ENCODE results near the gene RFWD3. TPM values are rescaled to one million over a fixed set of nuclear protein-coding genes. Genes with fewer than 3 reads are reported as not detected.
"Not testable (repeated sequence)": the region's sequence is repeated elsewhere in the genome, so short reads cannot be mapped to it uniquely, and the experiment has no call there.

The RFWD3 gene
- total RNA-seq, 1 donor from 2014 or later = 31.7 TPM

- DNase-seq (ENCODE audit: low read depth, low spot score) = no peak
Observed at GRCh38 chr16:74666010-74666421, 661 bp downstream of the RFWD3 start.

- no peak for DNase-seq (ENCODE audit: low read depth, low spot score)
Observed at GRCh38 chr16:74661064-74661463, 5.6 kb downstream of the RFWD3 start.

DNA sequence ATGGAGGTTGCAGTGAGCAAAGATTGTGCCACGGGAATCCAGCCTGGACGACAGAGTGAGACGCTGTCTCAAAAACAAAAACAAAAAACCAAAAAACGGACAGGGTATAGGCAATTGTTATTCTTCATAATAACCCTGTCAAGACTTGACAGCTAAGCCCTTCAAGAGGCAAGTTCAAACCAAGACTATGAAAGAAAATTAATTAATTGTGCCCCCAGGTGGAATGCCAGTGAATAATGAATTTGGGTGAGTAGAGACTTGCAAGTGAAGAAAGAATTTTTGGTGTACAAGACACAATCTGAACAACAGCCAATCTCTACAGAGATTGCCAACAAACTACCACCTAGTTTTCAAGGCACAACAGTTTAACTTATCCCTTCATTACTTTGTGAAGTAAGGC is 6.3 kb downstream of the RFWD3 start:
- DNase-seq (ENCODE audit: low read depth, low spot score) = no peak

GRCh38 chr16:74659041-74659440 is 7.6 kb downstream of the RFWD3 start:
- DNase-seq (ENCODE audit: low read depth, low spot score) = no peak

DNA sequence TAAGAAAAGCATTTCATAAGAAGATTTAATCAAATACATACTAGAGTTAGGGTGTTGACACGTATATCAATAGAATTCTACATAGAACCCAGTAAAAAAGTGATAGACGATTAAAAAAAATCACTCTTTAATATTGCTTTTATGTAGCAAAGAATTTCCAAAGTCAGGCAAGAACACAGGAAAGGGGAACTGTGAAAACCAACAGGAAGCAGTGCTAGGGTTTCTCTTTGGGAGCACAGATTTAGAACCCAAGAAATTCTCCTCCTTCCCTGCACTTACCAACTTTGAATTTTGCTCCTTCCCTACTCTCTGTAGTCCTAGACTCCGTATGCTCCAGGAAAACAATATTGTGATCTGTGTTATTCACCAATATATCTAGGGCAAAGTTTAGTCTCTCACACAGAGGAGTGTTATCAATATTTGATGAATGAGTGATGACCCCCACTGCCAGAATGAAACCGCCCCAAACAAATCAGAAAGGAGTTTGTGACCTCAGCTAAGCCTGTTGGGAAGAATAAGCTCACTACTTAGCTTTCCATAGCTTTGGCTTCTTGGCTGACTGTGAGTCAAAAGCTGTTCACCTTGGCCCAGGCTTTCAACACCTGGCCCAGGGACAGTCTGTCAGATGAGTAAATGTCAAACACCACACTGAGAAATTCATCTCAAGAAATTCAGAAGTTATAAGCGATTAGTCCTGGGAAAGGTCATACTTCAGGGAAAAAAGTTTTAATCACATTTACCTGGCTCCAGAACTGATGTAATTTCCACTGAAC is 8.6 kb downstream of the RFWD3 start:
- no peak for DNase-seq (ENCODE audit: low read depth, low spot score)

- DNase-seq (ENCODE audit: low read depth, low spot score) = no peak
Observed at GRCh38 chr16:74654536-74655050, 12.1 kb downstream of the RFWD3 start.

DNA sequence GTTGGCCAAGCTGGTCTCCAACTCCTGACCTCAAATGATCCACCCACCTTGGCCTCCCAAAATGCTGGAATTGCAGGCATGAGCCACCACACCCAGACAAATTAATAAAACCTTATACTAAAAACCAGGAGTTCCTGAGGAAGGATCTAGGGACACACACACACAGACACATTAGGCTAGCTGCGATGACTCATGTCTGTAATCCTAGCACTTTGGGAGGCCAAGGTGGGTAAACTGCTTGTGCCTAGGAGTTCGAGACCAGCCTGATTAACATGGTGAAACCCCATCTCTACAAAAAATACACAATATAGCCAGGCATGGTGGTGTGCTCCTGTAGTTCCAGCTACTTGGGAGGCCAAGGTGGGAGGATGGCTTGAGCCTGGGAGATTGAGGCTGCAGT is 13.8 kb downstream of the RFWD3 start:
- not testable (repeated sequence) for DNase-seq (ENCODE audit: low read depth, low spot score)

DNA sequence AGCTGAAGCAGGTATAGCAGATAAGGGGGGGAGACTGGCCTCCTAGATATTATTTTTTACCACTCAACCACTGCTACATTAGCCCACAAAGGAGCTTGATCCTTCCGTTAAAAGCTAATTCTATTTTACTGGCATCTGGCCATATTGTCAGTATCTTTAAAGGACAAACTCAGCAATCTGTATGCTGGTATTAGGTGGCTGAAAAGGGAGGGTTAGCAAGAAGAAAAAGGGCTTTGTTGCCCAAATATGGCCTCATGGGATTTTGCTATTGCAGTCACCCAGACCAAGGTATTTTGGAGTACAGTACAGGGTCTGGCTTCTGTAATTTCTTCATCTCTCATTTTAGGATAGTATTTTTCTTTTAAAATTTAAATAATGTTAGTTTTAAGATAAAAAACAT is 14.4 kb downstream of the RFWD3 start:
- no peak for DNase-seq (ENCODE audit: low read depth, low spot score)

DNA sequence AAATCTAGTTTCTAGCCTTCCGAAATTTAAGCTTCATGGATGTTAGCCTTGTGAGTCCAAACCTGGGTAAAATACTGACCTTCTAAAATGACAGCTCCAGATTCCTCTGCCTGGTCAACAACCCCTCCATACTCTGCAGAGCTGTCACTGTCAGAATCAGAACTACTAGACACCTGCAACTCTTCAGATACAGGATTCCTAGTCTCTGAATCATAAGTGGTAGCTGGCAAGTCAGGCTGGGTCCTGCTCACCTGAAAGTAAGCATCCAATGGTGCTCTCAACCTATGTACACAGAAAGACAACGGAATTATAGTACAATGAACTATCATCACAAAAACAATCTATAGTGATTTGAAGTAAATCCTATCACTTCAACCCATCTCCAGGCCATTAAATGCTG is 14.8 kb downstream of the RFWD3 start:
- no peak for DNase-seq (ENCODE audit: low read depth, low spot score)

GRCh38 chr16:74650966-74651567 is 15.6 kb downstream of the RFWD3 start:
- DNase-seq (ENCODE audit: low read depth, low spot score) = no peak

GRCh38 chr16:74649839-74650504 is 16.7 kb downstream of the RFWD3 start:
- no peak for DNase-seq (ENCODE audit: low read depth, low spot score)

DNA sequence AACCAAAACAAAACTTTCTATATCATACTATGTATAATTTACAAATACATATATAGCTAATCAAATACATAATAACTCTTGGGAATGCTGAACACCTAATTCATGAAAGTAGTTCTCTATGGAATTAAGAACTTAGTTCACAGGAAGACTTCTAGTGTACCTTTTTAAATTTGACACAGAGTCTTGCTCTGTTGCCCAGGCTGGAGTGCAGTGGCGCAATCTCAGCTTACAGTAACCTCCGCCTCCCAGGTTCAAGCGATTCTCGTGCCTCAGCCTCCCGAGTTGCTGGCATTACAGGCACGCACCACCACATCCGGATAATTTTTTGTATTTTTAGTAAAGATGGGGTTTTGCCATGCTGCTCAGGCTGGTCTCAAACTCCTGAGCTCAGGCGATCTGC is 24.7 kb downstream of the RFWD3 start:
- no peak for DNase-seq (ENCODE audit: low read depth, low spot score)

DNA sequence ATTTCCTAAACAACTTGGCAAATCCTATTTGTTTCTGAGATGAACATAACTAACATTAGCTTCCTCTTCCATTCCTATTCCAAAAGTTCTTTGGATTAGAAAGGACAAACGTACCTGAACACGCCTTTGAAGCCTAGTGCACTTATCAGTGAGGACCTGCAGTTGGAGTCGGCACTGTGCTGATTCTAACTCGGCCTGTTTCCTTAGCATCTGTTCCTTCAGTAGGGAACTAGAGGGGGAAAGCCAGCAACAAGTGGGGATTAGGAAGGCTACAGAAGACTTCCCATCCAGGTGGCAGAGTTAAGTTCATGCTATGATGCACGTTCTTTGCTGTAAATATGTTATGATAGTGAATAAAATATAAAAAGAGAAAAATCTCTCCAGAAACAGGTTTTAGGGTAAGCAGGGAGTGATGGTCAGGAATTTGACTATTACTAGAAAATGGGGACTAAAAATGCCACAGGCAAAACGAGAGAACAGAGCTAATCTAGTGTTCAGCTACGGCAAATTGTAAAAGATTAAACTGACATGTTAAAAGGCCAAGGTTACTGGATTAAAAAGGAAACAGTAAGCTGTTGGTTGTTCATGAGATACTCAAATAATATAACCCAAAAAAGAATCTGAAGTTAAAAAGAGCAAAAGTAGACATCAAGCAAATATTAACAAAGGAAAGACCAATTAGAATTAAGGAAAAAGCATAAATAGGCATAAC is 28.8 kb downstream of the RFWD3 start:
- DNase-seq (ENCODE audit: low read depth, low spot score) = no peak

DNA sequence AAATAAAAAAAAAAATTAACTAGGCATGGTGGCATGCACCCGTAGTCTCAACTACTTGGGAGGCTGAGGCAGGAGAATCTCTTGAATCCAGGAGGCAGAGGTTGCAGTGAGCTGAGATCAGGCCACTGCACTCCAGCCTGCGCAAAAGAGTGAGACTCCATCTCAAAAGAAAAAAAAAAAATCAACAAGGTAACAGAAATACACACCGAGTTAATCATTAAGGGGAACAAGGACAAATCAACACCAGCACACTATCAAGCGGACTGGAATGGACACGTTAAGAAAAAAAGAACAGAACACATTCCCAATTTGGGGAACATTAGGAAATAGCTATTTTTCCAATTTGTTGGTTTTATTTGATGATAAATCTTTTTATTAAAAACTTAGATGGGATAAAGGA is 31.4 kb downstream of the RFWD3 start:
- DNase-seq (ENCODE audit: low read depth, low spot score) = no peak

DNA sequence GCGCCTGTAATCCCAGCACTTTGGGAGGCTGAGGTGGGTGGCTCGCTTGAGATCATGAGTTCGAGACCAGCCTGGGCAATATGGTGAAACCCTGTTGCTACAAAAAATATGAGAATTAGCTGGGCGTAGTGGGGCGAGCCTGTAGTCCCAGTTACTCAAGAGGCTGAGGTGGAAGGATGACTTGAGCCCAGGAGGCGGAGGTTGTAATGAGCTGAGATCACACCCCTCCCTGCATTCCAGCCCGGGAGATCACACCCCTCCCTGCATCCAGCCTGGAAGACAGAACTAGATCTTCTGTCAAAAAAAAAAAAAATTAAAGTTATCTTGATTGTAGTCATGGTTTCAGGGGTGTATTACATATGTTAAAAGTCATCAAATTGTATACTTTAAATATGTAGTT is 33.0 kb downstream of the RFWD3 start:
- DNase-seq (ENCODE audit: low read depth, low spot score) = no peak

GRCh38 chr16:74627506-74628220 is 39.0 kb downstream of the RFWD3 start:
- DNase-seq (ENCODE audit: low read depth, low spot score) = no peak

DNA sequence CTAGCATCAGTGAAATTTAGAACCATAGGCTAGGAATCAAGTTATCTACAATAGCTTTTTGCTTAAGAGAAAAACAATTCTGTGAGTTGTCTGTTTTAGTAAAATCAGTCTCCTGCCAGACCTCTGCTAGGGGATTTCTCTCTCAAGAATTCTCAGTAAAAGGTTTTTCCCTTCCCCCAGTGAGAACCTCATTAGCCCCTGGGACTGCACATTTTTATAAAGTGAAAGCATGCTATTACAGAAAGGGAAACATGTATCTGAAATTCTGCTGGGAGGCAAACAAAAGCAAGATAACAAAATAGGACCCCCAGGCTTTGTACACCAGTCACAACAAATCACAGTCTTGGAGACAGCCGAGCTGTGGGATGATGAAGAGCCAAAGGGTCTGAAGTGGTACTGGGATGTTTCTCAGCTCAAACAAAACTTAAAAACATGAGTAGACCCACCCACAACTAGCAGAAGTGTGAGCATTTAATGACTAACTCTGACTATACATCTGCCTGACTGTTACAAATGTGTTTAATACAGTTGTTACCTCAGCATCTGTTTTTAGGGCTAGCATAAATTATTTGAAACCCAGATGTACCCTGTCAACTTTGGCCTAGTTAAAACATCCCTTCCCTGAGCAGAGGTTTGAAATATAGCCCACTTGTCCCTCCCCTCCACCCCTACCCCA is 39.8 kb downstream of the RFWD3 start:
- DNase-seq (ENCODE audit: low read depth, low spot score) = no peak

- no peak for DNase-seq (ENCODE audit: low read depth, low spot score)
Observed at GRCh38 chr16:74625500-74626350, 41.0 kb downstream of the RFWD3 start.

GRCh38 chr16:74623839-74624235 is 42.8 kb downstream of the RFWD3 start:
- no peak for DNase-seq (ENCODE audit: low read depth, low spot score)

All from pulmonary artery endothelial cell (primary cell).